Cortex of kidney (tissue), 1 donor: ENCODE measurements around the gene MPP4.

Experiments
- DNase-seq: peaks from one replicate; lab custom pipeline; 2025; lab: John Stamatoyannopoulos, UW

Gene MPP4

DNA sequence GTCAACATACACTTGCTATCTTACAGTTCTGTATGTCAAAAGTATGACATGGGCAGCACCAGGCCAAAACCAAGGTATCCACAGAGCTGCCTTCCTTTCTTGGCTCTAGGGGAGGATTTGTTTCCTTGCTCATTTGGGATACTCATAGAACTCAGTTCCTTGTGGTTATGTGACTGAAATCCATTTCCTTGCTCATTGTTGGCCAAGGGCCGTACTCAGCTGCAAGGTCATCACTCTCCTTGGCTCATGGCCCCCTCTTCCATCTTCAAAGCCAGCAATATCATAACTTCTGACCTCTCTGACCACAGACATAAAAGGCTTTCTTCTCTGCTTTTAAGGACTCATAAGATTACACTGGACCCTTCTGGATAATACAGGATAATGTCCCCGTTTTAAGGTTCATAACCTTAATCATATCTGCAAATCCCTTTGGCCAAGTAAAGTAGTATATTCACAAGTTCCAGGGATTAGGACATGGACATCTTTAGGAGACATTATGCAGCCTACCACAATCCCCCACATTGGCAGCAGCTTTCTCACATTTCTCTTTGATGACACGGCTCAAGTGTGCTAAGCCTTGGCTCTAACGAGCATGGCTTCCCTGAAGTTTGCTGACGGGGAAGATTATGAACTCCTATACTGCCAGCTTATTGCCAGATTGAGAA, 76.0 kb downstream of the MPP4 start:
- DNase-seq = no peak

- no peak for DNase-seq
Measured at GRCh38 chr2:201621293-201621999, 77.0 kb downstream of the MPP4 start.

DNA sequence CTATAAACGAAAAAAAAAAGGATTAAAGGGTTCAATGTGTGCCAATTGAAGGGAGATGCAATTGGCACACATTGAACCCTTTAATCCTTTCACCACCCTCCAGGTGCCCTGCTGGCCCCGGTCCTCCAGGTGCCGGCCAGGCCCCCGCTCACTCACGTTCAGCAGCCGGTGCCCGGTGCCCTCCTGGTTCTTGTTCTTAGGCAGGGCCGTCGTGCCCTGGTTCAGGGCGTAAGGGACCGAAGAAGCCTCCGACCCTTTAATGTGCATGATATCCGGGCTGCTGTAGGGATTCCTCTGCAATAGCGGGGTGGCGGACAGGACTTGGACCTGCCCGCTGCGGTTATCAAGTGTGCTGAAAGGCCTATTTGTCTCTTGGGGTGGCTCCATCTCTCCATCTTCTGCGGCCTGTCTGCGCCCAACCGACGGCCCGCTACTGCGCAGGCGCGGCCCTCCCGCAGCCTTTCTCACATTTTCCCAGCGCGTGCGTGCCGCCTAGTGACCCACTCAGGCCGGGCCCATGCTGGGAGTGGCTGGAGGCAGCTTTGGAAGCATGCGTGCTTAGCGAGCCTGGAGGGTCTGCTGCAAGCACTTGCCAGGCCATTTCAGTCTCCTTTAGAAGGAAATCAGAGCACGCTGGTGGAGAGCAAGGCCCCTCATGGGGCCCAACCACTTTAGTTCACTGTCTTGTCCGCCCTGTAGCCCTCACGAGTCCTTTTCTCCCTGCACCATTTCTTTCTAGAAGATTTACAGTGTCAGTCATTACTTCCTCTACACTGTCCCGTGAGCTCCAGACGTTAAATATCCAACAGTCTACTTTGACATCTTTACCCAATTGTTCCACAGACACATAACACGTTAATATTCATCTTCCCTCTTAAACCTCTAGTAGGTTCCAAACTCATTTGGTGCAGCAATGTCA, 79.4 kb downstream of the MPP4 start:
- no peak for DNase-seq

GRCh38 chr2:201608021-201608420, 90.4 kb downstream of the MPP4 start:
- no peak for DNase-seq

DNA sequence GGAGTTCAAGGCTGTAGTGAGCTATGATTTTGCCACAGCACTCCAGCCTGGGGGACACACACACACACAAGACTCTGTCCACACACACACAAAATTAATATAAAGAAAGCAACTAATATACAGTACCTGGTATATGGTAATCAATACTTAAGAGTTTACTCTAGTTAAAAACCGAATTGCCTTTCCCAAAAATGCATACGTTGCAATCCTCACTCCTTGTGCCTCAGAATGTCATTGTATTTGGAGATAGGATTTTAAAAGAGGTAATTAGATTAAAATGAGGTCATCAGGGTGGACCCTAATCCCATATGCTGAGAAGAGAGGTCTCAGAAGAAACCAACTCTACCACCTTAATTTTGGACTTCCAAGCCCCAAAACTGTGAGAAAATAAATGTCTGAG, 90.9 kb downstream of the MPP4 start:
- no peak for DNase-seq

DNA sequence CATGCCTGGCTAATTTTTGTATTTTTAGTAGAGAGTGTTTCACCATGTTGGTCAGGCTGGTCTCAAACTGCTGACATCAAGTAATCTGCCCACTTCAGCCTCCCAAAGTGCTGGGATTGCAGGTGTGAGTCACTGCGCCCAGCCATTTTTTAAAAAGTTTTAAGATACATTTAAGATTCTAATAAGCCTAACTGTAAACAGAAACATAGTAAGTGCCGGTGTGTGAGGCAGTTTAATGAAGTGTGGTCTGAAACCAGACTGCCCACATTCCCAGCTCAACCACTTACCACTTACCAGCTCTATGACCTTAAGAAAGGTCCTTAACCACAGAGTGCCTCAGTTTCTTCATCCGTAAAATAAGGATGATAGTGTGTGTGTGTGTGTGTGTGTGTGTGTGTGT, 97.5 kb downstream of the MPP4 start:
- no peak for DNase-seq

DNA sequence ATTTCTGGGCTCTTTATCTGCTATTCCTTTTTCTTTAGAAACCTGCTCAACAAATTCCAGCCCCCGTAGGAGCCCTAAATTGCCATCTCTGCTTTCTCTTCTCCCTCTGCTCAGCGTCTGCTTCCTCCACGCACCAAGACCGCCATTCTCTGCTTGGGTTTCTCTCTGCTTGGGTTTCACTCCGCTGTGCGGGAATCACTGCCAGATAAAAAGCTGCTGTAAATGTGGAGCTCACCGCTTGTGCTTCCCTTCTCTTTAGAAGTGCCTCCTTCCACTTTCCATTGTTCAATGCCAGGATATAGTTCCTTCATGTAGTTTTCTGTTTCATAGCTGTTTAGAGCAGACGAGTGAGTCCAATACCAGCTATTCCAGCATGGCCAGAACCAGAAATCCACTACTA, 101.0 kb downstream of the MPP4 start:
- DNase-seq = no peak
